RKO (cell line): ENCODE results near the gene DUSP11.
"Not testable (repeated sequence)": the region's sequence is repeated elsewhere in the genome, so short reads cannot be mapped to it uniquely, and the experiment has no call there.

Experiments used
- DNase-seq: peaks from one replicate; pipeline ENCODE4 v3.0.0-alpha.2; 2016; ENCODE audit warnings: low spot score

The DUSP11 gene

GRCh38 chr2:73717695-73718094 lies 62.2 kb downstream of the DUSP11 start:
- DNase-seq: not testable (repeated sequence)

GRCh38 chr2:73717251-73717606 lies 62.7 kb downstream of the DUSP11 start:
- DNase-seq: no peak

- DNase-seq: no peak
These were observed 63.2 kb downstream of the DUSP11 start for GRCh38 chr2:73716543-73717250.

- DNase-seq: no peak
These were observed 65.8 kb downstream of the DUSP11 start for GRCh38 chr2:73714091-73714490.
